Globus pallidus (tissue), 1 donor: Measurements from ENCODE around the gene KCNQ1OT1.
A peak's percentile ranks its signal among the peaks of the same experiment; 100 is the strongest.

Source experiments
- DNase-seq: peaks from one replicate; pipeline ENCODE4 v3.0.0-alpha.2; 2015; ENCODE audit warnings: low spot score

Gene KCNQ1OT1

GRCh38 chr11:2736577-2737225 is 36.9 kb upstream of the KCNQ1OT1 start:
- DNase-seq = no peak

GRCh38 chr11:2735053-2735589 is 35.3 kb upstream of the KCNQ1OT1 start:
- no peak for DNase-seq

- DNase-seq = no peak
Observed at GRCh38 chr11:2734181-2735052, 34.6 kb upstream of the KCNQ1OT1 start.

GRCh38 chr11:2732940-2733628 is 33.3 kb upstream of the KCNQ1OT1 start:
- DNase-seq = no peak

GRCh38 chr11:2732261-2732939 is 32.6 kb upstream of the KCNQ1OT1 start:
- DNase-seq = peak; percentile 90

DNA sequence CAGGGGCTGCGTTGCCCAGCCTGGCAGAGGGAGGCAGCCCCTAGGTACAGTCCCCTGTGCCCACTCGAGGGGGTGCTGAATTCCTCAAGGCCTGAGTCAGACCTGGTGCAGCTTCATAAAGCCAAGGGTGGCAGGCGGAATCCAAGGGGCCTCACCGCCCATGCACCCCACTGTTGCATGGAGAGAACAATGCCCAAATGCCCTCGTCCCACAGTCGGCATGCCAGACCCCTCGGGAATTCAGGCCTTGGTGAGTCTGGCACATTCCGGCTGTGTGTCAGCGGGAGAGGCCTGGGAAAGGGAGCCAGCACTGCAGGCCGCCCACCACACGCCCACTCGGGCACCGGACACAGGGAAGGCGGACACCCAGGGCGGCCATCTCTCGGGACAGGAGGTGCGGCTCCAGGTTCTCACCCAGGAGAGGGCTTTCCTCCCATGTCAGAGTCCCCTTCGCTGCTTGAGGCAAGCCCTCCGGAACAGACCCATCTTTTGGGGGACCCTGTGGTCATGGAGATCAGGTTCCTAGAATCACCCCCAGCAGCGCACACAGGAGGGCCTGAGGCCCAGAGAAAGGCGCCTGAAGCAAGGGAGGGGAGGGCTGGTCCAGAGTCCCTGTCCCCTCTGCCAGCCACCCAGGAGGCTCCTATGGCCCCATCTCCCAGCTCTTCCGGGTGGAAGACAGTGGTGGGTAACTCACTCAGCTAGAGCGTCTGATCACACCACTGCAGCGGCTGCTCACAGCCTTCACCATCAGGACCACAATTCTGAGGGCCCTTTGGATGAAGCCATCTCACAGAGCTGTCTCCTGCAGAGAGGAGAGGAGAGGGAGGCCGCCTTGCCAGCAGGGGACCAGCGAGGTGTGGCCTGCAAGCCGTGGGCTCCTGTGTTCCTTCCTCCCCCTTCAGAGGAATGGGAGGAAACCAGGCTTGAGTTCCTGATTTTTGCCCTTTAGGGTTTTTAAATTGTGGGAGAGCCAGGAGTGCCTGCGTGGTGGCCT is 31.6 kb upstream of the KCNQ1OT1 start:
- no peak for DNase-seq

GRCh38 chr11:2730272-2731129 is 30.7 kb upstream of the KCNQ1OT1 start:
- peak; percentile 63 for DNase-seq

DNA sequence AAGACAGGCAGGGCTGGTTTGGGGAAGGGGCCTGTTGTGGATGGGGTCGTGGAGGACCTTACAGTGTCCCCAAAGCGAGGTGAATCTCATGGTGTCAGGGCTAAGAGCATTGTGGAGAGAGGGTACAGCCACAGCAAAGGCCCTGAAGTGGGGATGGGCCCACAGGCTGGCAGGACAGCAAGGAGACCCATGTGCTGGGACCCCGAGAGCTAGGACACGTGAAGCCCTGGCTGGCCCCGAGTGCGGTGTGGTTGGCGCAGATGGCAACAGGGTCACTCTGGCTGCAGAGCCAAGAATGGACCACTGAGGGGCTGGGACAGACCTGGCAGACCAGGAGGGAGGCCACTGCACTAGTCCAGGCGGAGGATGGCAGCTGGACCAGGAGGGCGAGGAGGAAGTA is 30.0 kb upstream of the KCNQ1OT1 start:
- no peak for DNase-seq

DNA sequence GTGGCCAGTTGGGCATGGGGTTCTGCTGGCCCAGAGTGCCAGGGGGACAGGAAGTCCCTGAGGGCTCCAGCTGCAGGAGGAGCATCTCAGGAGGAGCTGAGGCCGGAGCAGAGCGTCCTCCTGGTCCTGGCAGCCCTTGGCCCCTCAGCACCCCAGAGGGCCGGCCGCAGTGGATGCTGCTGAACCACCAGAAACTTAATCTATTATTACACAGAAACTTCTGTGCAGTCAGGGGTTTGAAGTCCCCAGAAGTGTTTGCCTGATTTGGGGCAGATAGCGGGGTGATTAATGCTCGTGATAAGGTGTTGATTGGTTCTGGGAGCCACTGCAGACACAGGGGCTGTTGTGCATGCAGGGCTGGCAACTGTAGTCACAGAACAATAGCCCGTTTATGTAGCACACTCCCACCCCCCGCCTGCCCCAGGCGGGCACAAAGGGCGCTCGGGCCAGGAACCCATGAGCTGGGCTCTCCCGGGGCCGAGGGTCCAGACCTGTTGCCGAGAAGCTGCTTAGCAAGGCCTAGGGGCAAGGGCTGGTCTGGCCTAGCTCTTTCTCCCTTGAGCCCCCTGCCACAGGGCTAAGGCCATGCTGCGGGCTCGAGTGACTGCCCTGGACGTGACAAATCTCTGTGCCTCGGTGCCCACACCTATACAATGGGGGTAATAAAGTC is 29.0 kb upstream of the KCNQ1OT1 start:
- DNase-seq = peak; percentile 97

DNA sequence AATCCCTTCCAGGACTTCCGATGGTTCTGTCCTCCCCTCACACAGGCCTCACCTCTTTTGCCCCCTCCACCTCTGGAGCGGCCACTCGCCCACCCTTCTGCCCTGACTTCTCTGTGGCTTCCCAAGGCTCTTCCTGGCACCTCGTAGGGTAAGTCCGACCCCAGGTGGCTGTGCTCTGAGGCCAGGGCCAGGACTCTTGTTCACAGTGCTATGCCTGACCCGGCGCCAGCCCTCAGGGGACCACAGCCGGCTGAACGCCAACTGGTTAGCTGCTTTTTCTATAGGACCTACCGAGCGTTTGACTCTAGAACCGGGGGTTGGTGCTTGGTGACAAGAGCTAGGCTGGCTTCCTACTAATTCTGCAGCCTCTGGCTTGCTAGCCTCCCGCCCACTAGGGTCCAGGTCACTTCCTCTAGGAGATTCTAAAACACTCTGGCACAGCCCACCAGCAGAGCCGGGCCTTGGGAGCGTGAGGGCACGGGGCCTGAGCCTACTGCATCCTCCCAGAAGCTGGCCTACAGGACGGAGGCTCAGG is 28.4 kb upstream of the KCNQ1OT1 start:
- no peak for DNase-seq

GRCh38 chr11:2726964-2727363 is 27.2 kb upstream of the KCNQ1OT1 start:
- no peak for DNase-seq

GRCh38 chr11:2725368-2726300 is 25.8 kb upstream of the KCNQ1OT1 start:
- DNase-seq = no peak

GRCh38 chr11:2724653-2725367 is 25.0 kb upstream of the KCNQ1OT1 start:
- DNase-seq = no peak

DNA sequence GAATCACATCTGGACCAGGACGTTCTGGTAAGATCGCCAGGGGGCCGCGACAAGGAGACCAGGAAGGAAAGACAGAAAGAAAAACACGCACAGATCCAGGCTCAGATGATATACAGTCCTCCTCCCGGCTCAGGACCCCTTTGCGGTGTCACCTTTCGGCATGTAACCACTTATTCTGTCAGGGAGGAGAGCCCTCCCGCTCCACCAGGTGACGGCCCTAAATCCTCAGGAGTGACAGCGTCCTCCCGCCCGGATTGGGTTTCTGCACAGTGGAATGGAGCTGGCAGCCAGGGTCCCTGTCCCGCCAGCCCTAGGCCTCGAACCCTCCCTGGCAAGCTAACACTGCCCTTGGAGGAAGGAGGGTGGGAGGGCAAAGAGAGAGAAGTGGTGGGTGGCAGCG is 24.3 kb upstream of the KCNQ1OT1 start:
- DNase-seq = no peak

GRCh38 chr11:2722955-2723354 is 23.2 kb upstream of the KCNQ1OT1 start:
- DNase-seq = no peak

GRCh38 chr11:2721210-2721916 is 21.6 kb upstream of the KCNQ1OT1 start:
- no peak for DNase-seq
